ENCODE data around the gene IER2.

The IER2 gene, protein sequence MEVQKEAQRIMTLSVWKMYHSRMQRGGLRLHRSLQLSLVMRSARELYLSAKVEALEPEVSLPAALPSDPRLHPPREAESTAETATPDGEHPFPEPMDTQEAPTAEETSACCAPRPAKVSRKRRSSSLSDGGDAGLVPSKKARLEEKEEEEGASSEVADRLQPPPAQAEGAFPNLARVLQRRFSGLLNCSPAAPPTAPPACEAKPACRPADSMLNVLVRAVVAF

DNA sequence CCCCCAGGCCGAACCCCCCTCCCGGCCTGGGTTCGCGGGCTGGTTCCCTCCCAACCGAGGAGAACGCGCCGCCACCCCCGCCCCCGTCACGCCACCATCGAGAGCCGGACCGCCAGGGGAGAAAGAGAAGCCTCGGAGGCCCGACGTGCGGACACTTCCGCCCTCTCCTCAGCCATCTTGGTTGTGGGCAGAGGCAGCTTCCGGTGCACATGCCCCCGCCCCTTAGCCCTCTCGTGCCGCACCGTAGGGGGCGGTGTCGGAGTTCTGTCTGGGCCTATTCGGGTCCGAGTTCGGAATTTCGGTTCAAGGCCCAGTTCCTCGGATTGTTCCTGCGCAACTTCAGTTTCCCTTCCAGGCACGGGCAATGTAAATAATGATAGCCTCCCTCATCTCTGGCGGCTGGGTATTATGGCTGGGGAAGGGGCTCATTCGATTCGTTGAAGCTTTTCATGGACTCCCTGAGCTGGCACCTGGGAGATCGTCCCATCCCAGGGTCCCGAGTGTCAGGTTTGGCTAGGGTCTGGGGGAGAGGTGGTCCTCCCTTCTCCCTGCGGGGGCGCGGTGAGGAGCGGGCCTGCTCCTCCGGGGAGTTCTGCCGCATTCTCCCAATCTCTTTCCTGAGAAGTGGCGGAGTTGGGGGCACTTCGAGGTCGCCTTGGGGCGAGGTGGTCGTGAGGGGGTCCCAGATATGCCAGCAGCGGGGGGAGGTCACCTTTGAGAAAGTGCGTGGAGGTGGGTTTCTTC lies at the start of gene IER2, which contains the start of gene STX10:
TSS of gene IER2 (plus strand) at position 225 of the 744 bp plus-strand sequence. CDS start 2,776 bp downstream, outside the sequence.
TSS of gene STX10 (minus strand) at position 189 of the 744 bp plus-strand sequence. CDS start 202 bp downstream, outside the sequence.
- no peak for FAIRE-seq

DNA sequence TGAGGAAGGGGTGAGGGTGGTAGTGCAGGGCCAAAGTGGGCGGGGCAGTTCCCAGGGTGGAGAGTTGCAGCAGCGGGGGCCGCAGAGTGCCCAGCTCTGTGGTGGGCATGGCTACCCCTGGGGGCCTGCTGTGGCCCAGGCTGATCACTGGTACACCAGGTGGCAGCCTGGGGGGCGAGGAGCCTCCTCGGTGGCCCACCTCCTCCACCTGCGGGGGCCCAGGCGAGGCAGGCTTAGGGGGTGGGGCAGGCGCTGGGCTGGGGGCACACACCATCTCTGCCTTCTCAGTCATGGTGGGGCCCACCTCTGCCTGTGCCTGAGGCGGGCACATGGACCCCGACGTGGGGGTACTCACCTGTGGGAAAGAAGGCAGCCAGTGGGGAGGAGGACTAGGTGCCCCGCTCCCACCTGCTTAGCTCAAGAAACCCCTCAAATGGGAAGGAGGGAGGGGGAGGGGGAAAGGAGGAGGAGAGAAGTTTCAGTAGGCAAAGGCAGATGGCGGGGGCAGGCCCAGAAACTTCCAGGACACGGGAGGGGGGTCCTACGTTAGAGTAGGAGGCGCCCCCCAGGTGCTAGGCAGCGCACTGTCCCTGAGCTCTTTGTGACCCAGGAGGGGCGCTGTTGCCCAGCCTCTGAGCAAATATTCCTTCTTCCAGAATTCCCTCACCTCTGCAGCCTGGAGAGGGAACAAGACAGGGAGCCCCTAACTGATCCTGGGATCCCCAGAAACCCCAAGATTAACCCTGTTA lies 49.2 kb upstream of the IER2 start:
- FAIRE-seq: no peak

- no peak for FAIRE-seq
These were observed 48.4 kb upstream of the IER2 start for GRCh38 chr19:13101590-13102415.

- no peak for FAIRE-seq
These were observed 47.9 kb upstream of the IER2 start for GRCh38 chr19:13102416-13102665.

DNA sequence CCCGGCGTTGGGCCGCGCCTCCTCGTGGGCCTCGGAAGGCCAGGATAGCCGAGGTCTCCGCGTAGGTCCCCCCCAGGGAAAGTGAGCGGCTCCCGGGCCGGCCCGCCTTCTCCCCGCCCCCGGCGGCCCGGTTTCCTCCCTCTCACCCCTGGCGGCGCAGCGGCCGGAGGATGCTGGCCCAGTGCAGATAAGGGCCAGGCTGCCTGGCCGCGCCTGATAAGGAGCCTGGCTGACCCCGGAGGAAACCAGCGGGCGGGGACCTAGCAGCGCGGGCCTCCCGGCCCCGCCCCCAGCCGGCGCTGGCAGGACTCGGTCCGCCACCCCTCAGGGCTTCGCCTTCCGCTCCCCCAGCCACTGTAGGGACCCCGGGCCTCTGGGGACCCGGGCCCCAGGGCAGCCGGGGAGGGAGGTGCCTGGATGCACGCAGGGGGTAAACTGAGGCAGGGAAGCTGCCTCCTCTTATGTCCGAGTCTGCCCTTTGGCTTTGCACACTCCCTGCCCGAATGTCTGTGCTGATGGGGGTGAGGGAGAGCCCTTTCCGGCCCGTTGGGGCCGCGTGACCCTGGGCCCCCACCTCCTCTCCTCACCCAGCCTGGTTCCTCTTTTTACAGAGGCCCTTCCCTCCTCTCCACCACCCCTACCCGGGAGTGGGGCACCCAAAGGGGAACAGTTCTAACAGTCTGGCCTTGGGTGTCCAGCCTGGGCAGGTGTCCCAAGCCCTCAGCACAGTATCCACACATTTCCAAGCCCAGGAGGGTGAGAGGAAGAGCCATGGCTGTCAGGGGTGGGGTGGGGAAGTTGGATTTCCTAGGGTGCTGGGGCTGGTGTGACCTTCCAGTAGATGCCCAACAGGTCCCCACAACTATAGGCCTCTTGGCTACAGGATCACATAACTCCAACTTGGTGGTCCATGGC lies 47.3 kb upstream of the IER2 start, which contains the start of gene LYL1:
TSS of gene LYL1 (minus strand) at position 193 of the 915 bp plus-strand sequence. CDS start 1,687 bp downstream, outside the sequence.
- no peak for FAIRE-seq

DNA sequence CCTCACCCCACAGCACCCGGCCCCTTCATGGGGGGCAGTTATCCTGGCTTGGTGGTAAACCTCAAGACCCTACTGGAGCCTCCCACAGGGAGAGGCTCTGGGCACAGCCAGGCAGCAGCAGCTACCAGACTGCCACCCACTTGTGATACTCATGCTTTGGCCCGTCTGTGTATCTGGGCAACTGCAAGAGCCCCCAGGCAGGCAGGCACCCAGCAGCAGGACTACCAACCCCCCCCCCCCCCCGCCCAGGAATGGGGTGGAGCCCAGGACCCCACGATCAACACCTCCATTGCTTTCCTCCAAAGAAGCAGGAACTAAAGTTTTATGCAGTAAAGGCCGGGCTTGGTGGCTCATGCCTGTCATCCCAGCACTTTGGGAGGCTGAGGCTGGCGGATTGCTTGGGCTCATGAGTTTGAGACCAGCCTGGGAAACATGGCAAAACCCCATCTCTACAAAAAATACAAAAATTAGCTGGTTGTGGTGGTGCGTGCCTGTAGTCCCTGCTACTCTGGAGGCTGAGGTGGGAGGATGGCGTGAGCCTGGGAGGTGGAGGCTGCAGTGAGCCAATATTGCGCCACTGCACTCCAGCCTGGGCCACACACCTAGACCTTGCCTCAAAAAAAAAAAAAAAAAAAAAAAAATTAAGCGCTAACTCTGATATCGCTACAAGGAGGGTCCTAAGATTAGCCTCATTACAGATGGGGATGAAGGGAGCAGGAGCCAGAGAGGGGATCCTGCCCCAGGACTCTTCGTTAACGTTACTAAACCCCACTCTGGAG lies 46.4 kb upstream of the IER2 start:
- no peak for FAIRE-seq

DNA sequence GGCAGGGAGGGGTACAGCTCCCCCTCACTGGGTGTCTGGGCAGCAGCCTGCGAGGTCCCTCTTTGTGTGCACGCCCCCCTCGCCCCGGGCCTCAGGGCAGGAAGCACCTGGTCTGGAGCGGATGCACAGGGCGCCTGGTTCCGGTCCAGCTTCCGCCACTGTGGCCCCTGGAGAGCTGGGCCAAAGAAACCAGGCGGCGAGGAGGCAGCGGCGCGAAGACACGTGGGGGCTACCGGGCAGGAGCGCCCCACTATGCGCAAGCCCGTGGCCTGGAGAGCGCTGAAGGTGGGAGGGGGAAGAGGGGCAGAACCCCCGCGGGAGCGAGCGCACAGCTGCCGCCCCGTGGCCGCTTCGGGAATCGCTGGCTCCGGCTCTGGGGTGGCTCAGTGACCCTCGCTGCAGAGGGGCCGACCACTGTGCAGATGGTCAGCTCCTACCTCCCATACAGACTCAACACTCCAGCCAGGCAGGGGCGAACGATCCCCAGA lies 45.8 kb upstream of the IER2 start:
- no peak for FAIRE-seq

DNA sequence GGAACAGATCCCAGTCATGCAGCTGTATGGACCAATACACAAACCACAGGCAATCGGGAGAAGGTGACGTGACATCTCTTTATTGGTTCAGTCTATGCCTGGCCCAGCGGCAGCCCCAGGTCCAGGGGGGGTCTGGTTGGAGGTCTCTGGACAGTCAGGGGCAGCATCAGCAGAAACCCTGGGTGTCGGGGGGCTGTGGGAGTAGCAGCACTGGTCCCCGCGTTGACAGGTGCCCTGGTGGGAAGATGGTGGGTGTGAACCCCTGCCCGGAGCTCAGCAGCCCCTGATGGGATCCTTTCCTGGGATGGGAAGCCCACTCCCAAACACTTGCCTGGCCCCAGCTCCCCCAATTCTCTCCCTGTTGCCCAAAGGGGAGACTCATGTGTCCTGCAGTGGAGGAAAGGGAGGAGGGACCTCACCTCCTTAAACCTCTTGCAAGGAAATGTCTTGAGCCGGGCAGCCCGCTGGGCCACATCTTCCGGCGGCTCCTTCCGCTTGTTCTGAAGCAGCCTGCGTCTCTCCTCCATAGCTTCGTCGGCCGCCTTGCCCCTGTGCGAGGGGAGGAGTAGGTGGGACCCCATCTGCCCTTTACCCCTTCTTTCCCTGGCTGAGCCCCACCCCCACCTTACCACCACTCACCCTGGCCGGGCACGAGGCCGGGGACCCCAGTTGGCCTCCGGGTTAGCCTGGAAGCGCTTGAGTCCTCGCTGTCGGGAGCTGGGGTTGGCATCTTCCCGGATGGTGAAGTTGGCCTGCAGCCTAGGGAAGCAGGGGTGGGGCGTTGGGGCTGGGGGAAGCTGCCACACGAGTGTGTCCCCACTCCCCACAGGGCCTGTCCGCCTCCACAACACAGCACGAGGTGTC lies 45.1 kb upstream of the IER2 start:
- FAIRE-seq: no peak

DNA sequence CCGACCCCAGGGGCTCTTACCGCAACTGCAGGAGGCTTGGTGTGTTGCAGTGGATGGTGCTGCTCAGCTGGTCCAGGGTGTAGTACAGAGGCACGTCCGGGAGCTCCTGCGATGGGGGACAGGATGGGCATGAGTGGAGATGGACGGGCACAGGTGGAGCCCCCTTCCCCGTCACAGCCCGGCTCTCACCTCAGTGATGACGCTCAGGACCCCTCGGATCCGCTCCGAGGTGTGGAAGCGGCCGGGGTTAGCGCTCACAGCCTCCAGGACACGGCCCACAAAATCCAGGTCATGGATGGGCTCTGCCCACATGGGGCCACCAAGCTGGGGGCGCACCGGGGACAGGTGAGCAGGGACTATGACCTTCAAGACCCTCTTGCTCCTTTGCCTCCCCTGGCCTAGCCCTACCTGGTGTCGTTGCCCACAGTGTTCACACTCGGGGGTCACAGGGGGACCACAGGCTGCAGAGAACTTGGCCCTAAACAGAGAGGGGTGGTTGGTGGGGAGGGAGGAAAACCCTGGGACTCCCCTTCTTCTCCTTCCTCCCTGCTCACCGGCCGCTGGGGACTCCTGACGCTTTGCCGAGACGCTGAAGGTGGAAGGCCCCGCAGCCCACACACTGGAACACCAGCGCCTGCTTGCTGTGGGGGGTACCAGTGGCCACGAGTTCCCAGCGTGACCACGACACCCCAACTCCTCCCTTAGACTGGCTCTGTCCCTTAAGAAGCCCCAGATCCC lies 40.7 kb upstream of the IER2 start:
- FAIRE-seq: no peak

DNA sequence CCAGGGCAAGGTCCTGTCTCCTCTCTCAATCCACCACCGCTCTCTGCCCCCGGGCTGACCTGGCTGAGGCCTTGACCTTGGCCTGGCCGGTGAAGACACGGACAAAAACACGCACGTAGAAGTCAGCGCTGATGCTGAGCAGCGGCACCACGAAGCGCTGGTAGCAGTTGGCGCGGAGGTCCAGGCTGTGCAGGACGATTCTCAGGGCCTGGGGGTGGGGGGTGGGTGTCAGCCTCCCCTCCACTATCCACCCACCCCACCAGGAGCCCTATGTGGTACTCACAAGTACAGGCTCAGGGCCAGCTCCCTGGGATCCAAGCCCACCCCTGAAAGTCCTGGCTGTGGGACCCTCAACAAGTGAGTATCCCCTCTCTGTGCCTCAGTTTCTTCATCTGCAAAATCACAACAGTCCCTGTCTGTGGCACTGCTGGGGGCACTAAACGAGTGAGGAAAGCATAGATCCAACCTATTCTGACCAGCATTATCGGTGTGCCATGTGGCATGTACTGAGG lies 40.1 kb upstream of the IER2 start:
- FAIRE-seq: no peak

DNA sequence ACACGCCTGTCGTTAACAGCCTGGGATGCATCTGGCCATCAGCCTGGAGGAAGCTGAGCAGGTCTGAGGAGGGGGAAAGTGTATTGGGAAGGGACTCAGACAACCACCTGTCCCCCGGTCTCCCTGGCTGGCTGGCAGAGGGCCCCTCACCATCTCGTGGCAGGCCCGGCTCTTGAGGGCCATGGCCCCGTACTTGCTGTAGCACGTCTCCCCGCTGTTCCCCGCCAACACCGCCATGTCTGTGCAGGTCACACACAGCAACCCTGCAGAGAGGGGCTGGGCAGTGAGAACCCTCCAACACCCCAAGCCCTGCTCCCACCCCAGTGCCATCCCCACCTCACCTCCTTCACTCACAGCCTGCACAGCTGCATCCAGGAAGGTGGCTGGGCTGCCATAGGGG lies 37.7 kb upstream of the IER2 start:
- no peak for FAIRE-seq

DNA sequence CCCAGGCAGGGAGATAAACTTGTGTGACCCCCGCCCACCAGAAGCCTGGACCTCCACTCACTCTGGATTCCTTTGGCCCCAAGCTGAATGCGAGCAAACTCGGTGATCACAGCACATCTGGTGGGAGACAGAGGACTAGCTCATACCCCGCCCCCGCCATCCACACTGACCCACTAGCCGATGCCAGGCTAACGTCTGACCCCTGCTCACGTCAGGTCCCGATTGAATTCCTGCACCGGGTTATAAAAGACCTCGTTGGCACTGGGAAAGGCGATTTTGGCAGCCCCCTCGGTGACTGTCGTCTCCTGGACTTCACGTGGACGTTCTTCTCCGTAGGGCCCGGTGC lies 34.3 kb upstream of the IER2 start:
- no peak for FAIRE-seq

- FAIRE-seq: no peak
These were observed 33.7 kb upstream of the IER2 start, which contains the start of gene TRMT1 for GRCh38 chr19:13116282-13117175. TSS of gene TRMT1 (minus strand) at chr19:13116740. CDS start at chr19:13116399, 341 bp downstream.

GRCh38 chr19:13117176-13117771 lies 32.9 kb upstream of the IER2 start:
- FAIRE-seq: no peak

DNA sequence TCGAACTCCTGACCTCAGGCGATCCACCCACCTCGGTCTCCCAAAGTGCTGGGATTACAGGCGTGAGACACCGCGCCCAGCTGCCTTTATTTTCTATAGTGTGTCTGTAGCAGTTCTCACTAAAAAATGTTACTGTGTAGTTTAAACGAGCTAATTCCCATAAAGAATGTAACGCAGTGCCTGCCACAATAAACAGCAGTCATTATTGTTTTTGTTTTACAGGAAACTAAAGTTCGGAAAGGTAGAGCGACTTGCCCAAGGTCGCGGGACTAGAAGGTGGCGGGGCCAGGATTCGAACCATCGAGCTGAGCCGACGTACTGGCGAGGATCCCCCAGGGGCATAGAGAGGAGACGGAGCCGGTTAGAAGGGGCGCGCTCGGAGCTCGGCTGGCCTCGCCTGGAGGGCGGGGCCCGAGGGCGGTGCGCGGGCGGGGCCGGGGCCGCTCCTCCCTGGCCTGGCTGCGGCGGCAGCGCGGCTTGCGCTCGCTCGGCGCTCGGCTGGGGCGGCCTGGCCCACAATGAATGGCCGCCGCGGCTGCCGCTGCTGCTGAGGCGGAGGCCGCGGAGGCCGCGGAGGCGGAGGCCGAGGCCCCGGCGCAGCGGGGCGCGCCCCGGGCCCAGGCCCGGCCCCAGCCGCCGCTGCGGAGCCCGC lies 32.3 kb upstream of the IER2 start, which contains the start of gene NACC1:
TSS of gene NACC1 (plus strand) at position 493 of the 652 bp plus-strand sequence. CDS start 16,944 bp downstream, outside the sequence.
- no peak for FAIRE-seq

DNA sequence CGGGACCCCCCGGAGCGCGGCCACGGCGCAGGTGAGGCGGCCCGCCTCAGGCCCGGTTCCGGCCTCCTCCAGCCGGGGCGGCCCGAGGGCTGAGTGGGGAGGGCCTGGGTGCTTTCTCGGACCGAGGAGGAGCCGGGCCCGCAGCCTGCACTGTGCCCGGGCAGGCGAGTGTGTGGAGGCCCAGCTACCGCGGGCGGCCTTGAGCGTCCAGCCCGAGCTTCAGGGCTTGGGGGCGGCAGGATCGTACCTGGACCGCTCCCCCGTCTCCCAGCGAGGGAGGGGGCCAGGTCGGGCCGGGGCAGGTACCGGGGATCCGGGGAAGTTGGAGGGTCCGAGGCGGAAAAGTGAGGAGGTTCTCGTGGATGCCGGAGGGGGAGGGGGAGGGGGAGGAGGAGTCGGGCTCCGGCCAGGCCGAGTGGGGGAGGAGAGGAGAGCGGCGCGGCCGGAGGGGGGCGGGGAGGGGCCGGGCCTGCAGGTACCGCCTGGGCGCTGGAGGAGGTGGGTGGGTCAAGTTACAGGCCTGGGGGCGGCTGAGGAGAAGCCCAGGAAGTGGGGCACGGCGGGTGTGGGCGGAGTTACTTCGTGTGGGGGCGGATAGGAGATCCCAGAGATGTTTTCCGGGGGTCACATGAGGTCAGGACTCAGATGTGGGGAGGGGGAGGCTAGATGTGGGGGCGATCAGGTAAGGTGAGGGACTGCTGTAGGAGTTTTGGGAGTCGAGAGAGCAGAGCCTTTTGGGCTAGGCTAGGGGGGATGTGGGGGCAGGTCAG lies 31.6 kb upstream of the IER2 start:
- FAIRE-seq: no peak
